Measurements from ENCODE around the gene SPATS1.

The SPATS1 gene

GRCh38 chr6:44390158-44390683 lies 47.8 kb downstream of the SPATS1 start:
- DNase-seq, result no peak
